ENCODE results near the gene ZNF346. TPM values are rescaled to one million over a fixed set of nuclear protein-coding genes. Genes with fewer than 3 reads are reported as not detected.

The ZNF346 gene
- total RNA-seq, 4 donors from 2014 or later, result 13.9 to 29.0 (median 15.8) TPM

- H3K4me3 ChIP-seq, result no peak overlapping the region
- H3K27me3 ChIP-seq, result no peaks in the 10 kb centered on the region
- no peak overlapping the region for H3K27ac ChIP-seq
- no peak for DNase-seq (ENCODE audit: low spot score in 2 of 2)
- no peaks in the 10 kb centered on the region for H3K4me1 ChIP-seq
- TF ChIP-seq POLR2A (IDR thresholded peaks at IDR 0.05), result no peak
- no peak for TF ChIP-seq CTCF (IDR thresholded peaks at IDR 0.05)
- no peak for TF ChIP-seq EP300 (IDR thresholded peaks at IDR 0.05)
- no peaks in the 10 kb centered on the region for H3K9me3 ChIP-seq
- no peaks in the 10 kb centered on the region for H3K36me3 ChIP-seq
- 70% methylated on average over 4 of the region's 28 CpGs for WGBS
These were observed 72.7 kb downstream of the ZNF346 start for GRCh38 chr5:177095088-177095669.

- Histone ChIP-seq H3K27ac (no peak overlapping the region), H3K9me3 (no peaks in the 10 kb centered on the region), H3K27me3 (peaks cover 3% of the 10 kb centered on the region), H3K36me3 (no peaks in the 10 kb centered on the region), H3K4me1 (no peaks in the 10 kb centered on the region), H3K4me3 (no peak overlapping the region)
- no peak for DNase-seq (ENCODE audit: low spot score in 2 of 2)
- TF ChIP-seq EP300 (IDR thresholded peaks at IDR 0.05) (no peak), POLR2AphosphoS5 (IDR thresholded peaks at IDR 0.05) (no peak), POLR2A (IDR thresholded peaks at IDR 0.05) (no peak), CTCF (IDR thresholded peaks at IDR 0.05) (no peak)
- 85% methylated on average over 17 of the region's 29 CpGs for WGBS
These were observed 73.9 kb downstream of the ZNF346 start for GRCh38 chr5:177096162-177097015.

- H3K9me3 ChIP-seq, result no peaks in the 10 kb centered on the region
- no peaks in the 10 kb centered on the region for H3K36me3 ChIP-seq
- no peak overlapping the region for H3K27ac ChIP-seq
- H3K4me3 ChIP-seq, result no peak overlapping the region
- no peaks in the 10 kb centered on the region for H3K4me1 ChIP-seq
- WGBS, result 89% methylated on average over 30 of the region's 30 CpGs
- no peak for DNase-seq (ENCODE audit: low spot score in 2 of 2)
- TF ChIP-seq POLR2A (IDR thresholded peaks at IDR 0.05) (no peak), POLR2AphosphoS5 (IDR thresholded peaks at IDR 0.05) (no peak), CTCF (IDR thresholded peaks at IDR 0.05) (no peak), EP300 (IDR thresholded peaks at IDR 0.05) (no peak)
- peaks cover 3% of the 10 kb centered on the region for H3K27me3 ChIP-seq
These were observed 74.8 kb downstream of the ZNF346 start for GRCh38 chr5:177097016-177097985.

GRCh38 chr5:177098120-177098469 lies 75.6 kb downstream of the ZNF346 start:
- H3K9me3 ChIP-seq, result no peaks in the 10 kb centered on the region
- DNase-seq (ENCODE audit: low spot score in 2 of 2), result no peak
- no peaks in the 10 kb centered on the region for H3K4me1 ChIP-seq
- no peak overlapping the region for H3K27ac ChIP-seq
- H3K27me3 ChIP-seq, result peaks cover 3% of the 10 kb centered on the region
- H3K4me3 ChIP-seq, result no peak overlapping the region
- no peaks in the 10 kb centered on the region for H3K36me3 ChIP-seq
- 51% methylated on average over 6 of the region's 6 CpGs for WGBS
- no peak for TF ChIP-seq EP300 (IDR thresholded peaks at IDR 0.05)
- TF ChIP-seq CTCF (IDR thresholded peaks at IDR 0.05), result no peak
- no peak for TF ChIP-seq POLR2AphosphoS5 (IDR thresholded peaks at IDR 0.05)

All from suprapubic skin (tissue), 4 donors.